ENCODE data around the gene SPON1. TPM values are rescaled to one million over a fixed set of nuclear protein-coding genes. Genes with fewer than 3 reads are reported as not detected.

Gene SPON1
- polyA plus RNA-seq, 1 donor = 76.3 TPM

GRCh38 chr11:14186046-14186775 lies 223.7 kb downstream of the SPON1 start:
- no peak for DNase-seq

GRCh38 chr11:14189874-14190273 lies 227.4 kb downstream of the SPON1 start:
- DNase-seq = no peak

- DNase-seq = no peak
Measured at GRCh38 chr11:14190992-14191778, 228.7 kb downstream of the SPON1 start.

- no peak for DNase-seq
Measured at GRCh38 chr11:14193644-14194043, 231.1 kb downstream of the SPON1 start.

- DNase-seq = no peak
Measured at GRCh38 chr11:14202251-14203196, 240.0 kb downstream of the SPON1 start.

GRCh38 chr11:14203321-14203720 lies 240.8 kb downstream of the SPON1 start:
- no peak for DNase-seq

GRCh38 chr11:14212986-14213385 lies 250.5 kb downstream of the SPON1 start:
- DNase-seq = no peak

- DNase-seq = no peak
Measured at GRCh38 chr11:14218728-14219127, 256.2 kb downstream of the SPON1 start.

GRCh38 chr11:14223636-14224288 lies 261.2 kb downstream of the SPON1 start:
- DNase-seq = no peak

- DNase-seq = no peak
Measured at GRCh38 chr11:14224395-14224794, 261.9 kb downstream of the SPON1 start.

- no peak for DNase-seq
Measured at GRCh38 chr11:14225666-14226065, 263.1 kb downstream of the SPON1 start.

GRCh38 chr11:14228356-14228755 lies 265.8 kb downstream of the SPON1 start:
- DNase-seq = no peak

GRCh38 chr11:14229472-14229871 lies 266.9 kb downstream of the SPON1 start:
- DNase-seq = no peak

- DNase-seq = no peak
Measured at GRCh38 chr11:14230407-14230806, 267.9 kb downstream of the SPON1 start.

GRCh38 chr11:14232652-14233051 lies 270.1 kb downstream of the SPON1 start:
- DNase-seq = no peak

- DNase-seq = no peak
Measured at GRCh38 chr11:14234446-14234845, 271.9 kb downstream of the SPON1 start.

- DNase-seq = no peak
Measured at GRCh38 chr11:14235701-14236100, 273.2 kb downstream of the SPON1 start.

- DNase-seq = no peak
Measured at GRCh38 chr11:14237444-14237961, 275.0 kb downstream of the SPON1 start.

GRCh38 chr11:14240221-14240620 lies 277.7 kb downstream of the SPON1 start:
- DNase-seq = no peak

GRCh38 chr11:14240951-14241350 lies 278.4 kb downstream of the SPON1 start:
- DNase-seq = no peak

GRCh38 chr11:14242187-14242586 lies 279.7 kb downstream of the SPON1 start:
- no peak for DNase-seq

GRCh38 chr11:14242733-14243132 lies 280.2 kb downstream of the SPON1 start:
- DNase-seq = no peak

All from left kidney (tissue), 2 donors.